Measurements from ENCODE around the gene TDRD7. TPM values are rescaled to one million over a fixed set of nuclear protein-coding genes. Genes with fewer than 3 reads are reported as not detected.
"Not testable (repeated sequence)": the region's sequence is repeated elsewhere in the genome, so short reads cannot be mapped to it uniquely, and the experiment has no call there.

Gene TDRD7
- total RNA-seq, 1 donor from 2014 or later: 20.4 TPM

DNA sequence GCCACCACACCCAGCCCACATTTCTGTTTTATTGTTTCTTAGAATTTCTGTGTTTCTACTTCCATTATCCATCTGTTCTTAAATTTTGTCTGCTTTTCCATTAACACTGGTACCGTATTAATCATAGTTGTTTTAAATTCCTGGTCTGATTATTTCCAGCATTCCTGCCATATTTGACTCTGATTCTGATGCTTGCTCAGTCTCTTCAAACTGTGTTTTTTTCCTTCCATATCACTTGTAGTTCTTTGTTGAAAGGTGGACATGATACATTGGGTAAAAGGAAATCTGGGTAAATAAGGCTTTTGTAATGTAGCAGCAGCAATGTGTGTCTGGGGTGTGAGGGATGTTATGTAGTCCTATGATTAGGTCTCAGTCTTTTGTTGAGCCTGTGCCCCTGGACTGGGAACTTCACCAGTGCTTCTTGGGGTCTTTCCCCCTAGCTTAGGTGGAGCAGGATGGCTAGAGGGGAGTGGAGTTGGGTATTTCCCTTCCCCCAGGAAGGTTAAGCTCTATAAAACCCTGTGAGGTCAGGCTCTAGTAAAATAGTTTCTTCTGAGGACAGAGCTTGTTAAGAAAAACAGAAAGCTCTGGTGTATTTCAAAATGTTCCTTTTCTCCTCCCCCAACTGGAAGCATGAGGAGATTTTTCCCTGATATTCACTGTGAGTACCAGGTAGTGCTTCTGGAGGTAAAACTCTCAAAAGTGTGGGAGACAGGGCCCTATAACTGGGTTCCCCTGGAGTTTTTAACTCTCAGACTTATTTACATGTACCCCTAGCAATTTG lies 79.5 kb downstream of the TDRD7 start:
- H4K20me1 ChIP-seq (ENCODE audit: insufficient read depth, low read length): no peaks in the 10 kb centered on the region
- no peaks in the 10 kb centered on the region for H3K79me2 ChIP-seq (ENCODE audit: insufficient read depth, low read length)
- no peaks in the 10 kb centered on the region for H3K4me1 ChIP-seq (ENCODE audit: insufficient read depth, low read length)
- Mint-ChIP-seq H3K9me3 (ENCODE audit: unreplicated experiment) (peaks cover 4% of the 10 kb centered on the region), H3K27me3 (ENCODE audit: low read depth, unreplicated experiment) (no peaks in the 10 kb centered on the region), H3K27ac (ENCODE audit: unreplicated experiment) (no peak overlapping the region), H3K4me3 (ENCODE audit: unreplicated experiment) (no peak overlapping the region), H3K4me1 (ENCODE audit: low read depth, unreplicated experiment) (no peaks in the 10 kb centered on the region), H3K36me3 (ENCODE audit: low read depth, unreplicated experiment) (peaks cover 29% of the 10 kb centered on the region)
- no peak overlapping the region for H3K27ac ChIP-seq (ENCODE audit: low read depth, low read length)
- TF ChIP-seq EZH2 (IDR thresholded peaks at IDR 0.05; ENCODE audit: insufficient read depth, low read length) (no peak), CTCF (IDR thresholded peaks at IDR 0.05; ENCODE audit: insufficient read depth, low read depth, low read length) (no peak)
- H3K9ac ChIP-seq (ENCODE audit: low read length): no peak overlapping the region
- no peak overlapping the region for H2AFZ ChIP-seq (ENCODE audit: low read depth, low read length)
- DNase-seq (ENCODE audit: low read depth): no peak
- no peak overlapping the region for H3K4me2 ChIP-seq (ENCODE audit: low read length)
- no peaks in the 10 kb centered on the region for H3K27me3 ChIP-seq (ENCODE audit: insufficient read depth, low read length)
- H3K4me3 ChIP-seq (ENCODE audit: insufficient read depth, low read depth, low read length): no peak overlapping the region
- no peaks in the 10 kb centered on the region for H3K9me3 ChIP-seq (ENCODE audit: insufficient read depth, low read depth, low read length)
- H3K36me3 ChIP-seq (ENCODE audit: insufficient read depth, low read length): no peaks in the 10 kb centered on the region
- FAIRE-seq: no peak

DNA sequence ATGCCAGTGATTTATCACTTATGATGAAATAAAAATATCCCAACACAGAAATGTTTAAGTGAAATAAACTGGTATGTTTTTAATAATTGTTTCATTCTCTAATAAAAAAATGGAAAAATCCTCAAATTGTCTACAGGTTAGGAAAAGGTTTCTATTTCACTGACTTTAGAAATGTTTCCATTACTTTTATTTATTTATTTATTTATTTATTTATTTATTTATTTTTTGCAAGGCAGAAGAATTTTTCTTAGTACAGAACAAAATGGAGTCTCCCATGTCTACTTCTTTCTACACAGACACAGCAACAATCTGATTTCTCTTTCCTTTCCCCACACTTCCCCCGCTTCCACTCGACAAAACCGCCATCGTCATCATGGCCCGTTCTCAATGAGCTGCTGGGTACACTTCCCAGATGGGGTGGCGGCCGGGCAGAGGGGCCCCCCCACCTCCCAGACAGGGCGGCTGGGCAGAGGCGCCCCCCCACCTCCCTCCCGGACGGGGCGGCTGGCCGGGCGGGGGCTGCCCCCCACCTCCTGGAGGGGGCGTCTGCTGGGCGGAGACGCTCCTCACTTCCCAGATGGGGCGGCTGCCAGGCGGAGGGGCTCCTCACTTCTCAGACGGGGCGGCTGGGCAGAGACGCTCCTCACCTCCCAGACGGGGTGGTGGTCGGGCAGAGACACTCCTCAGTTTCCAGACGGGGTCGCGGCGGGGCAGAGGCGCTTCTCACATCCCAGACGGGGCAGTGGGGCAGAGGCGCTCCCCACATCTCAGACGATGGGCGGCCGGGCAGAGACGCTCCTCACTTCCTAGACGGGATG lies 85.9 kb downstream of the TDRD7 start:
- not testable (repeated sequence) for H3K4me3 ChIP-seq (ENCODE audit: insufficient read depth, low read depth, low read length); H3K27ac ChIP-seq (ENCODE audit: low read depth, low read length); H3K4me3 Mint-ChIP-seq (ENCODE audit: unreplicated experiment); H4K20me1 ChIP-seq (ENCODE audit: insufficient read depth, low read length); DNase-seq (ENCODE audit: low read depth); H3K9ac ChIP-seq (ENCODE audit: low read length); H3K36me3 ChIP-seq (ENCODE audit: insufficient read depth, low read length); H2AFZ ChIP-seq (ENCODE audit: low read depth, low read length); H3K27ac Mint-ChIP-seq (ENCODE audit: unreplicated experiment); H3K4me1 Mint-ChIP-seq (ENCODE audit: low read depth, unreplicated experiment); H3K9me3 ChIP-seq (ENCODE audit: insufficient read depth, low read depth, low read length); FAIRE-seq; H3K4me1 ChIP-seq (ENCODE audit: insufficient read depth, low read length); H3K9me3 Mint-ChIP-seq (ENCODE audit: unreplicated experiment); H3K79me2 ChIP-seq (ENCODE audit: insufficient read depth, low read length); H3K4me2 ChIP-seq (ENCODE audit: low read length)
- peaks cover 24% of the 10 kb centered on the region for H3K27me3 ChIP-seq (ENCODE audit: insufficient read depth, low read length)
- Mint-ChIP-seq H3K36me3 (ENCODE audit: low read depth, unreplicated experiment) (peaks cover 16% of the 10 kb centered on the region), H3K27me3 (ENCODE audit: low read depth, unreplicated experiment) (peaks cover 26% of the 10 kb centered on the region)

- not testable (repeated sequence) for FAIRE-seq; H3K4me2 ChIP-seq (ENCODE audit: low read length); H3K4me3 ChIP-seq (ENCODE audit: insufficient read depth, low read depth, low read length); H3K27ac Mint-ChIP-seq (ENCODE audit: unreplicated experiment); DNase-seq (ENCODE audit: low read depth); H3K9me3 ChIP-seq (ENCODE audit: insufficient read depth, low read depth, low read length); H3K9ac ChIP-seq (ENCODE audit: low read length); H3K9me3 Mint-ChIP-seq (ENCODE audit: unreplicated experiment); H3K4me3 Mint-ChIP-seq (ENCODE audit: unreplicated experiment); H3K4me1 Mint-ChIP-seq (ENCODE audit: low read depth, unreplicated experiment); H3K79me2 ChIP-seq (ENCODE audit: insufficient read depth, low read length); H2AFZ ChIP-seq (ENCODE audit: low read depth, low read length); H3K36me3 ChIP-seq (ENCODE audit: insufficient read depth, low read length); H3K27ac ChIP-seq (ENCODE audit: low read depth, low read length); H3K4me1 ChIP-seq (ENCODE audit: insufficient read depth, low read length); H4K20me1 ChIP-seq (ENCODE audit: insufficient read depth, low read length)
- peaks cover 17% of the 10 kb centered on the region for H3K36me3 Mint-ChIP-seq (ENCODE audit: low read depth, unreplicated experiment)
- H3K27me3 ChIP-seq (ENCODE audit: insufficient read depth, low read length): peaks cover 35% of the 10 kb centered on the region
- H3K27me3 Mint-ChIP-seq (ENCODE audit: low read depth, unreplicated experiment): peaks cover 36% of the 10 kb centered on the region
Measured at GRCh38 chr9:97498846-97499245, 87.0 kb downstream of the TDRD7 start.
